ENCODE results near the gene RAP1A.
A peak's percentile ranks its signal among the peaks of the same experiment; 100 is the strongest.
"Not testable (repeated sequence)": the region's sequence is repeated elsewhere in the genome, so short reads cannot be mapped to it uniquely, and the experiment has no call there.

RAP1A gene

DNA sequence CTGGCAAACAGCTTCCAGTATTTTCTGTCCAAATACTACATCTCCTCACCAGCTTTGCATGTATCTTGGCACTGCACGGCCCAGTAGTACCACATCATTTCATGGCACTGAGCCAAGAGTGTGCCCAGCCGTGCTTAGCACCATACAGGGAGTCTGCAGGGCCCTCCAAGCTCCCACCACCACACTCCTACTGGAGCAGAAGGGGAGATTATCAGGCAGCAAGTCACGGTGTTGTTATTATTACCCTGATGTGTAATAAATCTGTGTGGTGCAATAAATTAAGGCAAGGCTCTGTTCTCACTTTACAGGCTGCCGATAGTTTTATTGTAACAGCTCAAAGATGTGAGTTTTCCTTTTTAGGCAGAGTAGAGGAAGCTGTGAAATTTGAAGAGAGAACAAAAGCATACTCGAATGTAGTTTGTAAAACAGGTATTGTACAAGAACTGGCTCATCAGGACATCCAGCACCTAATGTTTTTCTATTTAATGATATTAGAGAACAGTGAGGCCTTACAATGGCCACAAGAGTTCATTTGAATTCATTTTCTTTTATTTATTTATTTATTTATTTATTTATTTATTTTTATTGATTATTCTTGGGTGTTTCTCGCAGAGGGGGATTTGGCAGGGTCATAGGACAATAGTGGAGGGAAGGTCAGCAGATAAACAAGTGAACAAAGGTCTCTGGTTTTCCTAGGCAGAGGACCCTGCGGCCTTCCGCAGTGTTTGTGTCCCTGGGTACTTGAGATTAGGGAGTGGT is 13.0 kb upstream of the RAP1A start:
- H3K27ac Mint-ChIP-seq, result peak overlapping the region; percentile 95
- H3K9me3 Mint-ChIP-seq, ATAC-seq, H3K4me3 Mint-ChIP-seq, H3K27me3 Mint-ChIP-seq: not testable (repeated sequence)
- H3K4me1 Mint-ChIP-seq, result peaks cover 50% of the 10 kb centered on the region
- peaks cover 20% of the 10 kb centered on the region for H3K36me3 Mint-ChIP-seq

DNA sequence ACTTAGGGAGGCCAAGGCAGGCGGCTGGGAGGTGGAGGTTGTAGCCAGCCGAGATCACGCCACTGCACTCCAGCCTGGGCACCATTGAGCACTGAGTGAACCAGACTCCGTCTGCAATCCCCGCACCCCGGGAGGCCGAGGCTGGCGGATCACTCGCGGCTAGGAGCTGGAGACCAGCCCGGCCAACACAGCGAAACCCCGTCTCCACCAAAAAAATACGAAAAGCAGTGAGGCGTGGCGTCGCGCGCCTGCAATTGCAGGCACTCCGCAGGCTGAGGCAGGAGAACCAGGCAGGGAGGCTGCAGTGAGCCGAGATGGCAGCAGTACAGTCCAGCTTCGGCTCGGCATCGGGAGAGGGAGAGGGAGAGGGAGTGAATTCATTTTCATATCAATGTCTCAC is 11.1 kb upstream of the RAP1A start:
- ATAC-seq, H3K9me3 Mint-ChIP-seq, H3K27ac Mint-ChIP-seq, H3K4me3 Mint-ChIP-seq, H3K27me3 Mint-ChIP-seq: not testable (repeated sequence)
- Mint-ChIP-seq H3K36me3 (peaks cover 26% of the 10 kb centered on the region), H3K4me1 (peaks cover 31% of the 10 kb centered on the region)

DNA sequence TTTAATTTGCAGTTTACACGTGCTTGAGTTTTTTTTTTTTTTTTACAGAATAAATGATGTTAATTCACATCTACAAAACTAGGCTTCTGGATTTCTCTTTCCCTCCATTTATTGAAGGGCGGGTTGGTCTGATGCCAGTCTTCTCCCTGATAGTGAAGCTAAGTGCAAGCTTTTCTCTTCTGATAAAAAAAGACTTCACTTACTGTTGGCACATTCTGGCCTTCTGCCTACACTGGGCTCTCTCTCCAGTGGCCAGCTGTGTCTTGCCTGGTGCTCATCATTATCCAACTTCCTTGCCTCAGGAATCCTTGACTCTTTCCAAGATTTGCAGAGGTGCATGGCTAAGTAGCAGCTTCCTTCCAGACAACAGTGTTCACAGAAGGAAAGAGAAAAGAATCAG is 7.6 kb upstream of the RAP1A start:
- no peaks in the 10 kb centered on the region for H3K27me3 Mint-ChIP-seq
- ATAC-seq, result no peak
- H3K9me3 Mint-ChIP-seq, result no peaks in the 10 kb centered on the region
- no peak overlapping the region for H3K4me3 Mint-ChIP-seq
- H3K36me3 Mint-ChIP-seq, result peaks cover 26% of the 10 kb centered on the region
- peak overlapping the region; percentile 18 for H3K27ac Mint-ChIP-seq
- peaks cover 26% of the 10 kb centered on the region for H3K4me1 Mint-ChIP-seq

DNA sequence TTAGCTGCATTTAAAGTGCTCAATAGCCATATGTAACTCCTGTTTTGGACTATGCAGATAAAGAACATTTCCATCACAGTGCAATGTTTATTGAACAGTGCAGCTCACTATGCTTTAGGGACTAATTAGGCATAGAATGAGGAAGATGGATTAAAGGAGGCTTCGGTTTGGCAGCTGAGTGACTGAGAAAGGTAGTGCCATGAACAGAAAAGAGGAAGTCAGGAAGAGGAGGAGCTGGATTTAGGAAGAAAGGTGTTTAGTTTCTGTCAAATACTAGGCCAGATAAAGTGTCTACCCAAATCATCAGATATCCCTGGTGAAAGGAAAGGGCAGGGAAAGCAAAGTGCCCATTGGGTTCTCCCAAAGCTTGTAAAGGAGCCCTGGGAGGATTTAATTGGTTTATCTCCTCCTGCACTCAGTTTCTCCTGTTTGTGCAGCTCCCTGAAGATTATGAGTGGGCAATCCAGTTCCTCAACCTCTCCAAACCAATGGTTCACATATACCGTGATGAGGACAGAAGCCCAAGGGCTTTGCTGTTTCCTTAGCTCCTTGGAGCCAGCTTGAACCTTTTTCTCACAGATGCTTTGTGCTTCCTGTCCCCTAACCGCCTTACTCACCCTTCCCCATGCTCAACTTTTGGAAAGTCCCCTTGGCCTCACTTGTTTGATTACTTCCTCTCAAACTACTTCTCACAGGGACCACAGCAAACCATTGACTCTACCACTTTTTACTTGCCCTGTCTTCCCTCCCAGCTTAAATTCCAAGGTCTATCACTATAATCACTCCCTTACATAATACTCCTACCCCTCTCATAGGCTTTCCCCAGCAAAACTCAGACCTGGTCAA is 3.5 kb upstream of the RAP1A start:
- H3K4me1 Mint-ChIP-seq, result peaks cover 51% of the 10 kb centered on the region
- H3K4me3 Mint-ChIP-seq, result peak overlapping the region; percentile 54
- no peaks in the 10 kb centered on the region for H3K9me3 Mint-ChIP-seq
- H3K27ac Mint-ChIP-seq, result peak overlapping the region; percentile 79
- ATAC-seq, result peak; percentile 64
- peaks cover 20% of the 10 kb centered on the region for H3K36me3 Mint-ChIP-seq
- no peaks in the 10 kb centered on the region for H3K27me3 Mint-ChIP-seq

DNA sequence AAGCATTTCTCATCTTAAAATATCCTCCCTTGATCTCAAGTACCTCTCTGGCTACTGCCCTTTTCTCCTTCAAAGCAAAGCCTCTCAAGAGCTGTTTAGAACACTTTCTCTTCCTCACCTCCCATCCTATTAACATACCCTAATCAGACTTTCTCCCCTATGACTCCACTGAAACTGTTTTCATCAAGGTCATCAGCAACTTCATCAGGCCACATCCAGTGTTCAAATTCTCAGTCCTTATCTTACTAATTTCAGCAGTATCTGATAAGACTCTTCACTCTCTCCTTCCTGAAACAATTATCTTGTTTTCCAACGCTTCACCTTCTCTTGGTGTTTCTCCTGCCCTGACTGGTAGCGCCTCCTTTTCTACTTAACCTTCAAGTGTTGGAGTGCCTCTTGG is 1.5 kb upstream of the RAP1A start:
- peak overlapping the region; percentile 54 for H3K4me3 Mint-ChIP-seq
- no peaks in the 10 kb centered on the region for H3K9me3 Mint-ChIP-seq
- H3K27me3 Mint-ChIP-seq, result no peaks in the 10 kb centered on the region
- peak overlapping the region; percentile 79 for H3K27ac Mint-ChIP-seq
- peaks cover 30% of the 10 kb centered on the region for H3K36me3 Mint-ChIP-seq
- peak; percentile 32 for ATAC-seq
- H3K4me1 Mint-ChIP-seq, result peaks cover 71% of the 10 kb centered on the region

DNA sequence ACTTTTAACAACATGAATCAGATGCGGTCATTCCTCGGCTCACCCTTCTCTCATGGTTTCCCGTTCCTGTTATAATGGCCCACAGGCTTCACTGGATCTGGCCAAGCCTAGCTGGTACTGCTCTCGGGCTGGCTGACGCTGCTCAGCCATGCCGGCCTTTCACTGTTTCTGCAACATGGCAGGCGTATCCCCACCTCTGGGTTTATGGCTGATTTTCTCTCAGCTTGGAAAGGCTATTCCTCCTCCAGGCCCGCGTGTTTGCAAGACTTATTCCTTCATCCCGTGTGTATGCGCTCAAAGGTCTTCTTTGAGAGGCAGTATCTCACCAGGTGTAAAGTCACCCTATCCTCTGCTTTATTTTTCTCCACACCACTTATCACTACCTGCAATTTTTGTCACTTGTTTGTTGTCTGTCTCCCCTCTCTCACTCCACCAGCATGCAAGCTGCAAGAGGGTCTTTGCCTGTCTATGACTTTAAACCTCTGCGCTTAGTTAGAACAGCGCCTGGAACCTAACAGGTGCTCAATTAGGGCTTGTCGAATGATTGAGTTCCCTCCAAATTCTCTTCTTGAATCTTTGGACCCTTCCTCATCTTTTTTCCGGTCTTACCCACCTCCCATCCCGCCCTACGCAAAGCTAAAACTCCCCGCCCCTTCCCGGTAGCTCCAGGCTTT is 491 bp upstream of the RAP1A start:
- ATAC-seq, result peak; percentile 5
- Mint-ChIP-seq H3K4me1 (peaks cover 78% of the 10 kb centered on the region), H3K27ac (peak overlapping the region; percentile 79), H3K4me3 (peak overlapping the region; percentile 98), H3K27me3 (no peaks in the 10 kb centered on the region), H3K9me3 (no peaks in the 10 kb centered on the region), H3K36me3 (peaks cover 36% of the 10 kb centered on the region)

DNA sequence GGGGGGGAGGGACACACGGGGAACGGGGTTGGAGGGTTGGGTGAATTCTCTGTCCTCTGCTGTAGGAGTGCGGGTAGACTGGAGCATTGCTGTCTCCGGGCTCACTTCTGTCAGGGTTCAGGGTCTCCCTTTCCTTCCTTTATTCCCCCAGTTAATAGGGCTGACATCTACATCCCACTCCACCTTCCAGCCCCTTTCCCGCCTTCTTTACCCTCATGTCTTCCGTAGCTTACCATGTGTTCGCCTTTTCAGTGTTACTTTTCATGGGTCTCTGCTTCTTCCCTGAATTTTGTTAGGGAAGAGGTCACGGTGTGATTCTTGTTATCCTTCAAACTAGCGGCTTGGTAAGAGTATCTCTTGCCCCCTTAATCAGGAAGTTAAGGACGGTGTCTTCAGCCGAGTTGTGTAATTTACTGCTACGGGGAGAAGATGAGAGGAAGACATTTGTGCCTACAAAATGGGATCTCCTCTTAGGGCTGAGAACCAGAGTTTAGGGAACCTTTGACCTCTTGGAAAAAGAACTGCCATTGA is 917 bp downstream of the RAP1A start:
- ATAC-seq, result no peak

DNA sequence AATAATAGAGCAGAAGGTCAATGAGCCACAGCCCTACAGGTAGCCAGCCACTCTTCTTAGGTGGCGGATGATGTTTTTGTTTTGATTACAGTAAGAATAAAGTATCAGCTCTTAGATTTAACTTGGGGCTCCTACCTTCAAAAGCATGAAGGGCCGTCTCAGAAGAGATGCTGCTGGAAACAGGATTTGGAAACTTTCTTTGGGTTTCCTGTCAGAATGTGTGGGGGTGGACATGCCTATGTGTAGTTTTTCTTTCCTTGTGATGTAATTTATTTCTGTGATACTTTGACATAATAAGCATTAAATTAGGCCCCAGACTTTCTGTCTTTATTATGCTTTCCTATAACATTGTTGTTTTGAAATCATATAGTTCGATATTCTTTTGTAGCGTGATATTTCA is 1.5 kb downstream of the RAP1A start:
- no peaks in the 10 kb centered on the region for H3K27me3 Mint-ChIP-seq
- H3K36me3 Mint-ChIP-seq, result peaks cover 42% of the 10 kb centered on the region
- no peaks in the 10 kb centered on the region for H3K9me3 Mint-ChIP-seq
- peak overlapping the region; percentile 98 for H3K4me3 Mint-ChIP-seq
- peak overlapping the region; percentile 79 for H3K27ac Mint-ChIP-seq
- no peak for ATAC-seq
- peaks cover 71% of the 10 kb centered on the region for H3K4me1 Mint-ChIP-seq

More for the DNA sequence above, 917 bp downstream of the RAP1A start:
- peak overlapping the region; percentile 98 for H3K4me3 Mint-ChIP-seq
- H3K27me3 Mint-ChIP-seq, result no peaks in the 10 kb centered on the region
- H3K4me1 Mint-ChIP-seq, result peaks cover 71% of the 10 kb centered on the region
- peaks cover 38% of the 10 kb centered on the region for H3K36me3 Mint-ChIP-seq
- H3K27ac Mint-ChIP-seq, result peak overlapping the region; percentile 79
- no peaks in the 10 kb centered on the region for H3K9me3 Mint-ChIP-seq

DNA sequence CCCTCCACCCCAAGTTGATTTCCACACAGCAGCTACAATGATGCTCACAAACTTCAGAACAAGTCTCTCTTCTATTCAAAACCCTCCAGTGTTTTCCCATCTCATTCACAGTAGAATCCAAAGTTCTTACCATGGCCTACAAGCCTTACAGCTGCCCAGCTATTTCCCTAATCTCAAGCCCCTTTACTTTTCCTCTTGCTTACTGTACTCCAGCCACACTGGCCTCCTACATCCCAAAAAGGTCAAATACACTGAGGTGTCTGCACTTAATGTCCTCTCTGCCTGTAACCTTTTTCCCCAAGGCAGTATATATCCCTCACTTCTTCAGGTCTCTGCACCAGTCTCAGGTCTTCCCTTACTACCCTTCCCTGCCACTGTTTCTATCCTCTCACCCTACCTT is 2.6 kb downstream of the RAP1A start:
- H3K4me1 Mint-ChIP-seq, result peaks cover 68% of the 10 kb centered on the region

DNA sequence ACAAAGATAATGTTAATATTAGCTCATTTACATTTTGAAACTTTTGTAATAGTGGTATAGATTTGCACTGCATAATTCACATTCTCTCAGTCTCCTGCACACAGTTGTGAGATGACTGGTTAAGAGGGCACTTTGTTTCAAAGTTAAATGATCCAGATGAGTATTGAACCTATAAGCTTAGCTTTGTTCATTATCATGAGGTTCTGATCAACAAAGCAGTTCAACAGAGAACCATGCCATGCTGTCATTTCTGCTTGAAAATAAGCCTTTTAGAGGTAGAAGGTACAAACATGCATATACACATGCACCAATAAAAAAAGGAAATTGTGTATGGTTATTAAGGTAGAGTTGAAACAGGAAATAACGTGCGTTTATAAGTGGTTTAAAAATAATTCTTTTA is 4.8 kb downstream of the RAP1A start:
- ATAC-seq, result no peak
- H3K27ac Mint-ChIP-seq, result no peak overlapping the region
- no peak overlapping the region for H3K4me3 Mint-ChIP-seq

More for the DNA sequence above, 2.6 kb downstream of the RAP1A start:
- peaks cover 42% of the 10 kb centered on the region for H3K36me3 Mint-ChIP-seq
- H3K9me3 Mint-ChIP-seq, result no peaks in the 10 kb centered on the region
- no peak for ATAC-seq
- H3K27me3 Mint-ChIP-seq, result no peaks in the 10 kb centered on the region
- H3K27ac Mint-ChIP-seq, result peak overlapping the region; percentile 79
- peak overlapping the region; percentile 98 for H3K4me3 Mint-ChIP-seq

DNA sequence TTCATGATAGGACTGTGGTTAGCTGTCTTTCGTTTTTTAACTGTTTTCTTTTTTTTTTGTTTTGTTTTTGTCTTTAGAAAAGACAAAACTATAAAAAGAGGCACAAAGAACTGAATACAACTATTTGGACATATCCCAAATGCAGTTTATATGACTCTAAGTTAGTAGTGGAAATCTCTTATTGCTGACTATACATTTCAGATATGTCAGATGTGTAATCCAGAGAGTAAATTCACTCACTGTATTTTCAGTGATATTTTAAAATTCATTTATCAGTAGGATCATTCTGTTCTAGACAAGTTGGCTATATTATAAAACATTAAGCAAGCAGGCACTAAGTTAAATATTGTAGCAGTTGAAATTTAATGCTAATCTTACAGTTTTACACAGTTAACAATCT is 5.7 kb downstream of the RAP1A start:
- Mint-ChIP-seq H3K36me3 (peaks cover 47% of the 10 kb centered on the region), H3K4me1 (peaks cover 72% of the 10 kb centered on the region), H3K4me3 (peak overlapping the region; percentile 67), H3K27me3 (no peaks in the 10 kb centered on the region), H3K27ac (peak overlapping the region; percentile 53), H3K9me3 (no peaks in the 10 kb centered on the region)
- ATAC-seq, result no peak

More for the DNA sequence above, 4.8 kb downstream of the RAP1A start:
- H3K36me3 Mint-ChIP-seq, result peaks cover 45% of the 10 kb centered on the region
- H3K9me3 Mint-ChIP-seq, result no peaks in the 10 kb centered on the region
- no peaks in the 10 kb centered on the region for H3K27me3 Mint-ChIP-seq
- H3K4me1 Mint-ChIP-seq, result peaks cover 68% of the 10 kb centered on the region

DNA sequence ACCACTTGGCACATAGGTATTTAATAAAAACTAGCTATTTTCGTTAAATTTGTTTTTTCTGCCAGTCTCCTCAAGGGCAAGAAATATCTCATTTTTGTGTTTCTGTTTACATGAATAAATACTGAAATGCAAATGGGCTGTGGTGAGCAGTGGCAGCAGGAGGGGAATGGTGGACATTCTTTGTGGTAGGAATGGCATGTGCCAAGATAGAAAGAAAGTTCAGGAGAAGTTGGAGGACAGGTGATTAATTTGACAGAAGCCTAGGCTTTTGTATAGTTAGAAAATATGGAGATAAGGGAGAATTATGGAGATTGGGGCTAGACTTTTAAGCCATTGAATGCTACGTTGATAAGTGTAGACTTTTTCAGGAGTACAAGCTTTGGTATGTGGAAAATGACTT is 8.6 kb downstream of the RAP1A start:
- H3K4me3 Mint-ChIP-seq, result peak overlapping the region; percentile 59

DNA sequence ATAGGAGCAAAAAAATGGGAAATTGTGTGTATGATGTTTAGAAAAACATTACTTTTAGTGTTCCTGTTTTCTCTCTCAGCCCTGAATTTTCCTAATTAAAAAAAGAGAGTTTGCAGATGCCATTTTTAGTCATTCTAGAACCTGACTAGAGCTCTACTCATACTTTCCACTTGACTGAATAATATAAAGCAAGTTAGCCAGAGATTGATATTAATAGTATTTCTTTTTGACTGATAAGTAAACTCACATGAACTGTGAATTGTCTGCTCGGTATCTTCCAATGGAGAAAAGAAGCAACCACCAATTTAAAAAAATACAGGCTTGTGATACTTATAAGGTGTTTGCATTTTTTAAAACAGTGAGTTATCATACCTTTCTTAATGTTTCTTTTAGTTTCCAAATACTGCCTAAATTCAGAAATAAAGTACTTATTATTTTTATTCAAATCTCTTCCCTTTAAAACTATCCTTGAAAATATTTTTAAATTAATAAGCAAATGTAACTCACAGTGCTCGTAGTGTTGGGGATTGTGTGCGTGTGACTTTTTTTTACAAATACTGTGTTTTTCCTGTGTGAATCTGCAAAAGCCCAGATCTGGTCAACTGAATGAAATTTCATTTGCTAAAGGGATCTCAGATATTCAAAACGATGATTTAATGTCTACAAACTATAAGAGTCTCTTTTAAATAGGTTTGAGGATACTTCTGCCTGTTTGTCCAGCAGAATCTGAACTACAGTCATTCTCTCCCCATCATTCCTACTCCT is 9.8 kb downstream of the RAP1A start:
- Mint-ChIP-seq H3K4me3 (peak overlapping the region; percentile 13), H3K4me1 (peaks cover 78% of the 10 kb centered on the region), H3K36me3 (peaks cover 44% of the 10 kb centered on the region), H3K9me3 (no peaks in the 10 kb centered on the region), H3K27ac (peak overlapping the region; percentile 38), H3K27me3 (no peaks in the 10 kb centered on the region)
- no peak for ATAC-seq

More for the DNA sequence above, 8.6 kb downstream of the RAP1A start:
- peak overlapping the region; percentile 38 for H3K27ac Mint-ChIP-seq
- no peaks in the 10 kb centered on the region for H3K9me3 Mint-ChIP-seq
- ATAC-seq, result no peak
- H3K27me3 Mint-ChIP-seq, result no peaks in the 10 kb centered on the region
- peaks cover 46% of the 10 kb centered on the region for H3K36me3 Mint-ChIP-seq
- H3K4me1 Mint-ChIP-seq, result peaks cover 79% of the 10 kb centered on the region

DNA sequence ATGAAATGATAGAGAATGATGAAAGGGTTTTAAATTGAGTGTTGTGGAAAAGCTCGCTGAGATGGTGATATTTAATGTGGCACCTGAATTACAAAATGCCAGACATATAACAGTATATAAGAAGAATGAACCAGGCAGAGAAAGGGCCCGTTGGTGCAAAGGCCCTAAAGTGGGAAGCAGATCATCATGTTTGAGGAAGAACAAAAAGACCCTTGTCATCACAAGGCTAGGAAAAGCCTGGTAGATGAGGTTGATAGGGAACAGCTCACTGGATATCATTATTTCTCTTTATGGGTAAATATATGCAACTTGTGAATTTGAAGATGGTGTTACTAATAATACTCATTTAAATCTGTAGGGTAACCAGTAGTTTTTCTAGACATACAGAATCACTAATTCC is 11.0 kb downstream of the RAP1A start:
- peak overlapping the region; percentile 7 for H3K27ac Mint-ChIP-seq
- ATAC-seq, result no peak
- no peaks in the 10 kb centered on the region for H3K27me3 Mint-ChIP-seq
- no peaks in the 10 kb centered on the region for H3K9me3 Mint-ChIP-seq
- H3K36me3 Mint-ChIP-seq, result peaks cover 45% of the 10 kb centered on the region
- no peak overlapping the region for H3K4me3 Mint-ChIP-seq
- peaks cover 78% of the 10 kb centered on the region for H3K4me1 Mint-ChIP-seq
